Kidney tubule cell (primary cell): Measurements from ENCODE around the gene TINCR.
A peak's percentile ranks its signal among the peaks of the same experiment; 100 is the strongest.

ENCODE experiments used
- DNase-seq: peaks from one replicate; pipeline ENCODE4 v3.0.0-alpha.2; 2018; ENCODE audit warnings: low spot score

The TINCR gene

DNA sequence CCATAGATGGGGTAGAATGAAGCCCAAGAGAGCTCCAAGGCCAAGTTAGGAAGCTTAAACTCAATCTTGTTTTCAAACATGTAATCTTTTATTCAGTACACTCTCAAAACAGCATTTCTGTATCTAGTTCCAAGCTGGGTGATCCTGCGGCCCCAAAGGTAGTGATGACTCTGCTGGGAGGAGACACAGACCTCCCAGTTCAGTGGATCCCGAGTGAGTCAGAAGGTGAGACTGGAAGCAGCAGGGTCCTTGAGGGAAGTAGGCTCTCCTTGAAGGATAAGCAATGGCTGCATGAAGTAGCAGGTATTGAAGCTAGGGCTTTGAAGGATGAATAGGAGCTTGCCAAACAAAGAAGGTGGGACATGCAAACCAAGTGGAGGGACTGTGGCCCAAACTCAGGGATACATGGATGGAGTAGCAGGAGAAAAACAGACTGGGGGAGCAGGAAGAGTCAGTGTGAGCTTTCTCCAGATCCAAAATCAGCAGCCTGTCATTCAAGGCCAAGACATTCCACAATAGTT lies 9.6 kb downstream of the TINCR start:
- DNase-seq = no peak

DNA sequence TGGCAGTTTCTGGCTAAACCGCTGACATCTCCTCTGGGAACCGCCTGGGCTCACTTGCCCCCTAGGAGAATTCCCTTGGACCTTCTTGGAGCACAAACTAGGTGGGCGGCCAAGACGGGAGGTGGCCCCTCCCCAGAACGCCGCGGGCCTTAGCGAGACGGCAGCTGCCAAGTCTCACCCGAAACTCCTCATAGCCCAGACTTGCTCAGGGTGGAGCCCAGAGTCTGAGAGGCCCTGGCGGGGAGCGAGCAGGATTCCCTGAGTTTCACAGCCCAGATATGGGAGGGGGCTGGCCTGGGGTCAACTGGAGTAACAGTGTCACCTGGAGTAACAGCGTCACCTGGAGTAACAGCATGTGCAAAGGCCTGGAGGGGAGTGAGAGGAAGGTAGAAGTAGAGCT lies 10.1 kb downstream of the TINCR start:
- DNase-seq = no peak

DNA sequence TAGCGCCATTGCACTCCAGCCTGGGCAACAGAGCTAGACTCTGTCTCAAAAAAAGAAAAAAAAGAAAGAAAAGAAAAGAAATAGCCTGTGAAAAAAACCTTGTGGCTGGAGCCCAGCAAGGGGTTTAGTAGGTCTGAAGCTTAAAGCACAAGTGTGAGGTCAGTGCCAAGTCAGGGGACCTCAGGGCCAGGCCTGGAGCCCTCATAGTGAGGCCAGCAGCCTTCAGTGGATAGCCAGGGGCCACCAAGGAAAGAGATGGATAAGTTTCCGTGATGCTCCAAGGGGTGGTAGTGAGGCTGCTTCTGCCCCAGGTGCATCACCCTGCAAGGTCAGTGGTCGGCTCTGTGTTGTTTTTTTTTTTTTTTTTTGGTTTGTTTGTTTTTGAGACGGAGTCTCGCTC lies 12.9 kb downstream of the TINCR start:
- DNase-seq = no peak

DNA sequence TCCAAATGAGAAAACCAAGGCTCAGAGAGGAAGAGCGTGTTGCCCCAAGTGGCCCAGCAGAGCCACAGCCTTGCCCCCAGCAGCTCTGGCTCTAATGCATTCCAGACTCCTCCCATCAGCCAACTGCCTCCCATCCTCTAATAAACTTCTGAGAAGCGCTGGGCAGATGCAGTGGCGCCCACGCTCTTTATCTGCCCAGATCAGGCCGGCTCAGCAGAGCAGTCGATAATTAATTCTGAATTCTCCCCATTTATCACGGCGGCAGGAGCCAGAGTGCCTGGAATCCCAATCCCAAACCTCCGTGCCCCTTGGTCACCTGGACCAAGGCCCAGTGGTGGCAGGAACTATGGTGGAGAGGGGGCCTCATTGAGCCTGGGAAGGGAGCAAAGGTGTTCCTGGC lies 13.9 kb downstream of the TINCR start:
- DNase-seq = no peak

DNA sequence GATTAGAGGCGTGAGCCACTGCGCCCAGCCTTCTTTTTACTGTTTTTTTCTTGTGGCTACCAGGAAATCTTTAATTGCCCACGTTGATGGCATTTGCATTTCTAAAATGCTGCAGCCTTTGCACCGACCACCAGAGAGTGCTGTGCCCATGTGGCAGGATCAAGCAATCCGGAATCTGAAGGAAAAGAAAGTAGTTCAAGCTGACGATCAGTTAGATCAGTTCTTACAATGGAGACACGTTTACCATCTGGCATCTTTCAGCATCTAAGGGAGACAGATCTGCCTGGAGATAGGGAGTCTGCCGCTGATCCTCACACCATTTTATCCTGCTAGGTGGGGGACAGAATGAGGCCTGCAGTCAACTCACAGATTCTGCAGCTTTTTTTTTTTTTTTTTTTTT lies 19.9 kb downstream of the TINCR start:
- peak; percentile 30 for DNase-seq

DNA sequence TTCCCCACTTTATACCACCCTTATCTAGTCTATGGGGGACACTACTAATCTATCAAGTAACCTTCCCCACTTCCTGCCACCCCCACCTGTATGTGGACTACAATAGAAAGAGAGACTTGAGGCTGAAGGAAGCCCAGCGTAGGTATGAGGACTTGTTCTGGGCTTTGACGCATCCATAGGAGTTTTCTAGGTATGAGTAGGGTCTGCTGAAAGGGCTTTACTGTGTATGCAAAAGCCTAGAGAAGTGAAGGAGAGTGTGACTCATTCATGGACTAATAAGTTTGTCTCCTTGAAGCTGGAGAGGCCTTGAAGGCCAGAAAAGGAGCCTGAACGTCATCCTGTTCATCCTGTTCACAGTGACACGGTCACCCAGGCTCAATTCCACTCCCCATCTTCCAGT lies 21.8 kb downstream of the TINCR start:
- DNase-seq = no peak

DNA sequence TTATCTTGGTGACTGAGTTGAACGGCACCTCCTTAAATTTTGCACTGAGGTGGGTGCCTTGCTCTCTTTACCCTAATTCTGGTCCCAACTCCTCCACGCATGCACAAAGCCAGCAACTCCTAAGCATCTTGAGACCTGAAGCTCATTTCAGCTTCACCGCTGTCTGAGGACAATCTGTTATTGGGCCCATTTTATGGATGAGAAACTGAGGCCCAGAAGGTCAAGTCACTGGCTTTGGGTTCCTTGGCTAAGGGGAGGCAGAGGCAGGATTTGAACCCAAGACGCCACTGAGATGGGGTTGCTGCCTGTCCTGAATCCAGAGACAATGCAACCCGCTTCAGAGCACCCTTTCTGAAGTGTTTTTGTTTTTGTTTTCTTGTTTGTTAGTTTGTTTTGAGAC lies 22.7 kb downstream of the TINCR start:
- no peak for DNase-seq

DNA sequence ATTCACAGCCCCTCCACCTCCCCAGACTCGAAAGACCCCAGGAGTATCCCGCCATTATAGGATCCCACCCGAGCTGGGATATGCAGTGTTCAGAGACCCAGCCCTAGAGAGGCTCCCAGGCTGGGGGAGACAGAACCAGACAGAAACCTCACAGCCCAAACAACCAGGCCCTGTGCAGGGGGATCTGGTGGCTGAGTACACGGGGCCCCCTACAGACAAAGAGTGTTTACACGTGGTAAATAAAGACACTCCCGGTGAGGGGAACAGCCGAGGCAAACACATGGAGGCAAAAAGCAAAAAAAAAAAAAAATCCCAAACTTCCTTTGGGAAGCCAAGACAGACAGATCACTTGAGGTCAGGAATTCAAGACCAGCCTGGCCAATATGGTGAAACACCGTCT lies 25.1 kb downstream of the TINCR start:
- DNase-seq = no peak

DNA sequence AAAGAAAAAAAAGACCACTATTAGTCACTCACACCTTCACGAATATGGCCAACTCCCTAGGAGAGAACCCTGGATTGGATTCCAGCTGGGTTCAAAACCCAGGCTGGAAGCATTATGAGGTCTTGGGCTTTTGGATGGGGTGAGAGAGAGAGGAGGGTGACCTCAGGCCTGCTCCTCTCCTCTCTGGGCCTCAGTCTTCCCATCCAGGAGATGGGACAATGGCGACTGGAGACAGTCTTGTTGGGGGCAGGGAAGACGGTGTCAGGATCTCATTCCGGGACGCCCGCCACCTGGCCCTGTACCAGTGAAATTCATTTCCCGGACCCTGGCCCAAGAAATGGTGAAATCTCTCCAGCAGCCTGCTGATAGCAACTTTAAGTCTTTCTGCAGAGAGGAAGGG lies 26.3 kb downstream of the TINCR start:
- no peak for DNase-seq

DNA sequence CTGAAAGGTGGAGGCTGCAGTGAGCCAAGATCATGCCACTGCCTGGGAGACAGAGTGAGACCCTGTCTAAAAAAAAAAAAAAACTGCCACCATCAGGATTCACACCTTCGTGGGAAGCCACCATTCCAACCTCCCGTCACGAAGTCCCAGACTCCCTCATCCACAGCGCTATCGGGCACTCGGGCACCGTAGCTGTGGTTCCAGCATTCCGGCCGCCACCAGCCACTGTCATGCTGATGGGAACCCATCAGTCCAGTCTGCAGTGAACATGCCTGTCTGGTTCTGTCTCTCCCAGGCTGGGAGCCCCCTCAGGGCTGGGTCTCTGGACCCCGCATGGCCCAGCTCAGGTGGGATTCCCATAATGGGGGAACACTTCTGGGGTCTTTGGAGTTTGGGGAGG lies 27.5 kb downstream of the TINCR start:
- no peak for DNase-seq

DNA sequence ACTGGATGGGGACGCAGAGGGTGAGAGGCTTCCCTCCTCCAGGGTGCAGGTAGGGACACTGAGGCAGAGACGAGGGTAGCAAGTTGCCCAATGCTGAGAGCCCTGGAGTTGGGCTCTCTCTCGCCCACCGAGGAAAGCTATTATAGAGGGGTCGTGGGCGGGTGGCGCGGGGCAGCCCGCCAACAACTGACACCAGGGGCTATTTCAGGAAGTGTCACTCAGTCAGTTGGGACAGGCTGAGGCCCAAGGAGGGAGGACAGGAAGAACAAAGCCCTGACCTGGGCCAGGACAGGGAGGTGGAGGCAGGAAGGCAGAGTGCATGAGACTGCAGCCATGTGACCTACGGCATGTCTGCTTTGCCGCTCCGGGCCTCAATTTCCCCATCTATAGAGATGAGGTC lies 29.9 kb downstream of the TINCR start:
- no peak for DNase-seq

DNA sequence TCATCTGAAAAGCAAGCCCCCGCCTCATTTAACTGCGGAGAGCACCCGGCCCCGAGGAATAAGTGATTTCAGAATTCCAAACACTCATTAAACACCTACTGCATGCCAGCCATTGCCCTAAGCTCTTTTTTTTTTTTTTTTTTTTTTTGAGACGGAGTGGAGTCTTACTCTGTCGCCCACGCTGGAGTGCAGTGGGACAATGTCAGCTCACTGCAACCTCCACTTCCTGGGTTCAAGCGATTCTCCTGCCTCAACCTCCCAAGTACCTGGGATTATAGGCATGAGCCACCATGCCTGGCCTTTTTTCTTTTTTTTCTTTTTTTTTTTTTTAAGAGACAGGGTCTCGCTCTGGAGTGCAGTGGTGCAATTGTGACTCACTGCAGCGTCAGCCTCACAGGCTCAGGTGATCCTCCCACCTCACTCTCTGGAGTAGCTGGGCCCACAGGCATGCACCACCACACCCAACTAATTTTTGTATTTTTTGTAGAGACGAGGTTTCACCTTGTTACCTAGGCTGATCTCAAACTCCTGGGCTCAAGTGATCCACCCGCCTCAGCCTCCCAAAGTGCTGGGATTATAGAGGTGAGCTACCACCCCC lies 30.7 kb downstream of the TINCR start:
- peak; percentile 75 for DNase-seq

DNA sequence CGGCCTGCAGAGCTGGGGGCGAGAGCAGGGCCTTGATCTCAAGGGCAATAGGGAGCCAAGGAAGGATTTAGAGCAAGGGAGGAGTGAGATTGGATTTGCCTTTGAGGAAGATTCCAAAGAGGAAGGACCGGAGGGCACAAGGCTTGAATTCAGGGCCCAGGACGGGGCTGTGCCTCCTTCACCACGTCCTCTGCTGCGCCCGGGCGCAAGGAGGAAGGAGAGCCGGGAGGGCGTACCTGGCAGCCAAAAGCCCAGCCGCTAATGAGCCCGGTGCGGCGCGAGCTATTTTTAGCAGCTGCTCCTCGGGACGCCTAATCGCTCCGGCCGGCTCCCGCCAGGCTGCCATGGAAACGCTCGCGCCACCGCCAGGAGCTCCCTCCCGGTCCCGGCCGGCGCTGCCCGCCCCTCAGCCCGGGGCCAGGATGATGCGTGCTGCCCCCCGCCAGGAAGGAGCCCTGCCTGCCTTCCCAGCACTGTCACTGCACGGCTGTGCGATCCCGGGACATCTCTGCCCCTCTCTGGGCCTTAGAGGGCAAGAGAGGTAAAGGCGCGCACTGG lies 31.3 kb downstream of the TINCR start:
- peak; percentile 56 for DNase-seq

DNA sequence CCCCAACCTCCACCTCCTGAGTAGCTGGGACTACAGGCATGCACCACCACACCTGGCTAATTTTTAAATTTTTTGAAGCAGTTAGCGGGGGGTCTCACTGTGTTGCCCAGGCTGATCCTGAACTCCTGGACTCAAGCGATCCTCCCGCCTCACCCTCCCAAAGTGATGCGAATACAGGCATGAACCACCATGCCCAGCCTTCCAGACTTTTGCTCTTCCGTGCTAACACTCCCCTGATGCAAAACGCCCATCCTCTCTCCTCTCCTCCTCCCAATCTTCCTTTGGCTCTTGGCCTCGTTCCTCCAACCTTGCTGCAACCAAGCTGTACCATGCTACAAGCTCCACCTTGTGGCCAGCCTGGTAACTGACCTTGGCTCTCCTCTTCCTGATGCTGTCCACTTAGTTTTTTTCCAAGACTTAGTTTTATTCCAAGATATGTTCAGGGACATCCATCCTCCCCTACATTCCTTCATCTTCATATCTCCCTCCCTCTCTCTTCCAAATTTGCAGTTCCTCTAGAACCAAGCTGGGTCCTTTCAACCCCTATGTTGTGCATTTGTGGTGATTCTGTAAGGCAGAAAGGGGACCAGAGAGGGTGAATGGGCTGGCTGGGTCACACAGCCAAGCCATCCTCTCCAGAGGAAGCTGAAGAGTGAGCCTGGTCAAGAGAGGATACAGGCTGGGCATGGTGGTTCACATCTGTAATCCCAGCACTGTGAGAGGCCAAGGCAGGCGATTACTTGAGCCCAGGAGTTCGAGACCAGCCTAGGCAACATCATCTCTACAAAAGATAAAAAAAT lies 32.8 kb downstream of the TINCR start:
- no peak for DNase-seq

DNA sequence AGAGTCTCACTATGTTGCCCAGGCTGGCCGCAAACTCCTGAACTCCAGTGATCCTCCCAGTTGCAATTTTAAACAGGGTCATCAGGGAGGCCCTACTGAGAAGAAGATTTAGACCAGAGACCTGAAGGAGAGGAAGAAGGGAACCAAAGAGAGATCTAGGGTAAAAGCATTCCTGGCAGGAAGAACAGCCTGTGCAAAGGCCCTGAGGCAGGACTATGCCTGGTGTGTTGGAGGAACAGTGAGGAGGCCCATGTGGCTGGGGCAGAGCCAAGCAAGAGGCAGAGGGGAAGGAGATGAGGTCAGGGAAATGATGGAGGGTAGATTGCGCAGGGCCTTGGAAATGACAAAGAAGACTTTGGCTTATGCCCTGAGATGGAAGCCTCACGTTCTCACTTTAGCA lies 34.5 kb downstream of the TINCR start:
- no peak for DNase-seq

DNA sequence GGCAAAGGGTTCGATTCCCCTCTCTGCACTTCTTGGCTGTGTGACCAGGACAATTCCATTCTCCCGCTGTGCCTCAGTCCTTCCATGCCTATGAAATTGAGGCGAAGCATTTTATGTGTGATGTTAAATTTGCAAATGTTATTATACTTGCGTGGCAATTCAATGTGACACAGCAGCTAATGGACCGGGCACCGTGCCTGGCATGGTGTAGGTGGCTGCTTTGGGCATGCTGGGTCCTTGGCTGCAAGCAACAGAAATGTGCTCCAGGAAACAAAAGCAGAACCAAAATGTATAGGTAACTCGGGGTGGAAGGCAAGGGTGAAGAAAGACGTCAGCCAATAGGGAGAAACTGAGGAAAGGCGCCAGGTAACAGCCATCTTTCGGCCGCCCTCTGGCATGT lies 37.1 kb downstream of the TINCR start:
- no peak for DNase-seq

DNA sequence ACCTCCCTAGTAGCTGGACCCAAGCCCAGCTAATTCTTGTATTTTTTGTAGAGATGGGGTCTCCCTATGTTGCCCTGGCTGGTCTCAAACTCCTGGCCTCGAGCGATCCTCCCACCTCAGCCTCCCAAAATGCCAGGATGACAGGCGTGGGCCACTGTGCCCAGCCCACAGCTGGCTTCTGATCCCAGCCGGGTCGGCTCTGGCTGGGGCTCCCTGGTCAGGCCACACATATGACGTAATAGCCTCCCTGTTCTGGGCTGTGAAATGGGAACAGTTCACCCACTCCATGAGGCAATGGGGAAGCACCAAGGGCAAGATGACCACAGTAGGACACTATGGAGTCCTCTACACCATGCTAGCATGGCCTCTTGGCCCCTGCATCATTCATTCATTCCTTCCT lies 41.1 kb downstream of the TINCR start:
- no peak for DNase-seq

DNA sequence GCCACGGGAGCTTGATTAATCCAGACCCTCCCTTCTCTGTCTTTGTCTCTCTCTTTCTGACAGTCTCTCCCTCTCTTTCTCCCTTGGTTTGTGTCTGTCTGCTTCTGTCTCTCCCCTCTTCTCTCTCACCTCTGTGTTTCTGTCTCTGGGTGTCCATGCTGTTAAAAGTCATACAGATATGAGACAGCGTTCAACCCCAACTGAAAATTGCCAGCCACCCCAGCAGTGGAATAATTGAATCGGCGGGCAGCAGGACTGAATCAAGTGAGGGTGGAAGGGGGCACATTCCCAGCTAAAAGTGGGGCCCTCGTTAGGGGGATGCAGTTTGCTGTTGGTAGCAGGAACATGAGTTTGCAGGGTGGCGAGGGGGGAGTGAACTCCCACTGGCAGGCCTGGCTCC lies 43.7 kb downstream of the TINCR start:
- no peak for DNase-seq

DNA sequence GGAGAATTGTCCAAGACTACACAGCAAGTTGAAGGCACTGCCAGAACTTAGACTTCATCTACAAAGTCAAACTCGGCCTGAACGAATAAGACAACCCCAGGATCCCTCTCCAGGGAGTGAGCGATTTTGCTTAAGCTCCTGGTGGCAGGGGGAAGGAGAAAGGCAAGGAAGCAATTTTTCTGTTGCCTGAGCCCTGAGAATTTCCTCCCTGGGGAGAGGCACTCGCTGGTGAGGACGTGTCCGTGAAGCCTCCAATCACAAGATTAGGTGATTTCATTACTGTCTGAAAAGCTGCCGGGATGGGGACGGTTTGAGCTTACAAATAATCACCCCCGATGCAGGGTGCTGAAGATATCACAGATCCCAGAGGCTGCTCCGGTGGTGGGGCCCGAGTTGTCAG lies 45.6 kb downstream of the TINCR start:
- no peak for DNase-seq

DNA sequence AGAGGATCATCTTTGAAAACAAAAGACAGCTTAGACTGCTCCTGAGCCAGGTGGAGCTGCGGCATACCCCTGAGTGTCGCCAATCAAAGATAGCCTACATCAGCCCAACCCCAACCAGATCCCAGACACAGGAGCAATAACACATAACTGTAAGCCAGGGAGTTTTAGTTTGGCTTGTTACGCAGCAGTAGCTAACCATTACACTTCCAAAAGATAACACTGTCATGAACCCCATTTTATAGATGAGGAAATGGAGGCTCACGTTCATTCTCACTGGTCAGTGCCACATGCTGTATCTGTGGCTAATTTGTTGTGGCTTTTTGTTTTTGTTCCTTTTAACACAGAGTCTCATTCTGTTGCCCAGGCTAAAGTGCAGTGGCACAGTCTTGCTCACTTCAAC lies 47.3 kb downstream of the TINCR start:
- DNase-seq = no peak

DNA sequence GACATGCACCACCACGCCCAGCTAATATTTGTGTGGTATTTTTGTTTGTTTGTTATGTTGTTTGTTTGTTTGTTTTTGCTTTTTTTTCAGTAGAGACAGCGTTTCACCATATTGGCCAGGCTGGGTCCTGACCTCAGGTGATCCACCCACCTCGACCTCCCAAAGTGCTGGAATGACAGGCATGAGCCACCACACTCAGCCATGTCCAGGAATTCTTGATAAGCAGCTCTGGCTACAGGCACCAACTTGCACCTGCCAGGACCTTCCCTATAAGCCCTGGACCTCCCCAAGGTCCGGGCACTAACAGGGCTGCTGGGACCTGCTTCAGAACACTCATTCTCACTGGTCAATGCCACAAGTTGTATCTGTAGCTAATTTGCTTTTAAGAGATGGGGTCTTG lies 48.7 kb downstream of the TINCR start:
- no peak for DNase-seq

DNA sequence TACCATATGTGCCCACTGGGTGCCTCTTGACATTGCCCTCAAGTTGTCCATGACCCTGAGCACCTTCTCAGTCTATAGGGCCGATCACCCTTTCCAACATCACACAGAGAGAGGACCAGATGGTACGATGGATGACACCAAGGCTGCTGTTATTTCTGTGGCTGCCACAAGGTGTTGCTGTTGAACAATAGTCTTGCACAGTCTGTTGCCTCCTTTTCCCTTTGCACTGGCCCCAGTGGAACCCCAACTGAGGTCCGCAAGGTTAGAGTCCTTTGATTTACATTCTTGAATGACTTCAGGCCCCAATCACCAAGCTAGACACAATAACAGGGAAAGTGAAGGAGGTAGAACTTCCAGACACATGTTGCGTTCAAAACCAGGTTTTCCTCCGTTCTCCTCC lies 52.0 kb downstream of the TINCR start:
- DNase-seq = no peak

DNA sequence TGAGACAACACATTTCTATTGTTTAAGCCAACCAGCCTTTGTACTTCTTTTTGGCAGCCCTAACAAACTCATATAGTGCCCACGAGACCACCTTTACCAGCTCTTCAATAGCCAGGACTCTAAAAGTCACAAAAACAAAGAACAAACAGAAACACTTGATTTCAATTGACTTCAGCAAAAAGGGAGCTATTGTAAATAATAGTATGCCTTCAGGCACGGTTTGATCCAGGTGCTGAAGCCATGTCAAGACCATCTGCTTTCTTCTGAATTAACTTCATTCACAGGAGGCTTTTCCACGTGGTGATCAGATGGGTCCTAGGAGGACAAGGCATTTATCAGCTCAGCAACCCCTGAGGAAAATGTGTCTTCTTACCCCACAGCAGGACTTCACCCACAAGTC lies 53.8 kb downstream of the TINCR start:
- no peak for DNase-seq

DNA sequence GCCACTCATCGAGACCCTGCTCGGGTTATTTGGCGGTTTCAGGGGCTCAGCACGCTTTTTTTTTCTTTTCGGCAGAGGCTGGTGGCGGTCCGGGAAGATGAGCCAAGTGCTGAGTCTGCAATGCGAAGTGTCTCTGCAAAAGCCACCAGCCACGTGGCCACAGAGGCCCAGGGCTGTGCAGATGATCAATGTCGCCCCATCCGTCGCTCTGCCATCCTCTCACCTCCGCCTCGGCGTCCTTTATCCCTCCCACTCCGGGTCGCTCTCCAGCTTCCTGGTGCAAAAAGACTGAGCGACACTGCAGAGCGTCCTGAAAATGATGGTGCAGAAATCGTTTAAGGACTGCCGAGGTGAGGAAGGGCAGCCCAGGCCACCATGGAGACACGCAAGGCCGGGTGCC lies 55.0 kb downstream of the TINCR start:
- no peak for DNase-seq
